HG03039 (cell line): Measurements from ENCODE around the gene CCDC71.

ENCODE experiments used
- ATAC-seq: cut with Tn5 transposase; IDR thresholded peaks from one replicate; pipeline ENCODE4 v1.9.1; 2021; ENCODE audit warnings: mild to moderate bottlenecking, moderate library complexity; ENCODE audit not compliant: unreplicated experiment

The CCDC71 gene

GRCh38 chr3:49170744-49171118 is 4.6 kb upstream of the CCDC71 start:
- no peak for ATAC-seq

- no peak for ATAC-seq
These were observed 823 bp upstream of the CCDC71 start for GRCh38 chr3:49166752-49167556.

GRCh38 chr3:49164983-49165720 is 979 bp downstream of the CCDC71 start:
- no peak for ATAC-seq

GRCh38 chr3:49163609-49164008 is 2.5 kb downstream of the CCDC71 start:
- ATAC-seq = no peak

GRCh38 chr3:49162751-49163419 is 3.2 kb downstream of the CCDC71 start:
- no peak for ATAC-seq

- ATAC-seq = no peak
These were observed 4.2 kb downstream of the CCDC71 start for GRCh38 chr3:49161808-49162530.

GRCh38 chr3:49161197-49161596 is 4.9 kb downstream of the CCDC71 start:
- ATAC-seq = no peak

GRCh38 chr3:49158792-49159191 is 7.3 kb downstream of the CCDC71 start:
- ATAC-seq = no peak

- ATAC-seq = no peak
These were observed 7.9 kb downstream of the CCDC71 start for GRCh38 chr3:49158103-49158709.

GRCh38 chr3:49157289-49157688 is 8.8 kb downstream of the CCDC71 start:
- no peak for ATAC-seq

GRCh38 chr3:49153349-49153912 is 12.7 kb downstream of the CCDC71 start:
- ATAC-seq = no peak

GRCh38 chr3:49151610-49152009 is 14.5 kb downstream of the CCDC71 start:
- ATAC-seq = no peak

GRCh38 chr3:49148159-49148558 is 18.0 kb downstream of the CCDC71 start:
- no peak for ATAC-seq

- ATAC-seq = no peak
These were observed 26.1 kb downstream of the CCDC71 start for GRCh38 chr3:49140080-49140479.

GRCh38 chr3:49135499-49135898 is 30.6 kb downstream of the CCDC71 start:
- ATAC-seq = no peak

GRCh38 chr3:49134471-49135265 is 31.5 kb downstream of the CCDC71 start:
- no peak for ATAC-seq

- ATAC-seq = no peak
These were observed 32.7 kb downstream of the CCDC71 start for GRCh38 chr3:49133226-49133951.

- no peak for ATAC-seq
These were observed 33.5 kb downstream of the CCDC71 start, which contains the start of gene LAMB2 for GRCh38 chr3:49132437-49133225. Gene LAMB2, minus strand, starts transcription at chr3:49133050. Its CDS starts 183 bp downstream, at chr3:49132867.
